Measurements from ENCODE around the gene MARCHF2.
A peak's percentile ranks its signal among the peaks of the same experiment; 100 is the strongest.
"Not testable (repeated sequence)": the region's sequence is repeated elsewhere in the genome, so short reads cannot be mapped to it uniquely, and the experiment has no call there.

Gene MARCHF2

GRCh38 chr19:8412783-8413628 lies at the start of gene MARCHF2:
Gene MARCHF2 (plus strand): TSS chr19:8413305. CDS start chr19:8421841, 8,536 bp downstream.
- Histone ChIP-seq H3K4me1 (ENCODE audit: control insufficient read depth, insufficient read depth, low read length) (peaks cover 2% of the 10 kb centered on the region), H3K4me3 (ENCODE audit: low read depth, low read length) (peak within 1 kb of the TSS; percentile 72), H3K36me3 (ENCODE audit: control insufficient read depth, insufficient read depth, low read length) (no peaks in the 10 kb centered on the region), H3K9ac (ENCODE audit: low read depth, low read length) (no peak within 1 kb of the TSS), H3K9me3 (ENCODE audit: control insufficient read depth, insufficient read depth, low read length) (no peaks in the 10 kb centered on the region), H3K27me3 (ENCODE audit: control insufficient read depth, insufficient read depth, low read length) (peaks cover 3% of the 10 kb centered on the region)

GRCh38 chr19:8363803-8364771 lies 49.0 kb upstream of the MARCHF2 start, which contains the start of gene ANGPTL4:
Gene ANGPTL4 (plus strand): TSS chr19:8364155. CDS start chr19:8364322, 167 bp downstream.
- peaks cover 9% of the 10 kb centered on the region for H3K27me3 ChIP-seq (ENCODE audit: control insufficient read depth, insufficient read depth, low read length)
- H3K9me3 ChIP-seq (ENCODE audit: control insufficient read depth, insufficient read depth, low read length) = no peaks in the 10 kb centered on the region
- peak within 1 kb of the TSS; percentile 37 for H3K9ac ChIP-seq (ENCODE audit: low read depth, low read length)
- peak within 1 kb of the TSS; percentile 75 for H3K4me3 ChIP-seq (ENCODE audit: low read depth, low read length)
- peaks cover 3% of the 10 kb centered on the region for H3K4me1 ChIP-seq (ENCODE audit: control insufficient read depth, insufficient read depth, low read length)
- no peaks in the 10 kb centered on the region for H3K36me3 ChIP-seq (ENCODE audit: control insufficient read depth, insufficient read depth, low read length)

- H3K4me1 ChIP-seq (ENCODE audit: control insufficient read depth, insufficient read depth, low read length) = peaks cover 3% of the 10 kb centered on the region
- H3K9me3 ChIP-seq (ENCODE audit: control insufficient read depth, insufficient read depth, low read length) = no peaks in the 10 kb centered on the region
- no peak overlapping the region for H3K4me3 ChIP-seq (ENCODE audit: low read depth, low read length)
- H3K27me3 ChIP-seq (ENCODE audit: control insufficient read depth, insufficient read depth, low read length) = peaks cover 9% of the 10 kb centered on the region
- peaks cover 5% of the 10 kb centered on the region for H3K36me3 ChIP-seq (ENCODE audit: control insufficient read depth, insufficient read depth, low read length)
- H3K9ac ChIP-seq (ENCODE audit: low read depth, low read length) = no peak overlapping the region
These were observed 47.0 kb upstream of the MARCHF2 start for GRCh38 chr19:8366121-8366581.

- H3K9ac ChIP-seq (ENCODE audit: low read depth, low read length) = peak overlapping the region; percentile 65
- peaks cover 3% of the 10 kb centered on the region for H3K4me1 ChIP-seq (ENCODE audit: control insufficient read depth, insufficient read depth, low read length)
- no peaks in the 10 kb centered on the region for H3K9me3 ChIP-seq (ENCODE audit: control insufficient read depth, insufficient read depth, low read length)
- H3K27me3 ChIP-seq (ENCODE audit: control insufficient read depth, insufficient read depth, low read length) = peaks cover 9% of the 10 kb centered on the region
- H3K4me3 ChIP-seq (ENCODE audit: low read depth, low read length) = peak overlapping the region; percentile 58
- peaks cover 6% of the 10 kb centered on the region for H3K36me3 ChIP-seq (ENCODE audit: control insufficient read depth, insufficient read depth, low read length)
These were observed 46.2 kb upstream of the MARCHF2 start for GRCh38 chr19:8366961-8367326.

- Histone ChIP-seq H3K9ac (ENCODE audit: low read depth, low read length) (peak overlapping the region; percentile 65), H3K4me3 (ENCODE audit: low read depth, low read length) (peak overlapping the region; percentile 58), H3K4me1 (ENCODE audit: control insufficient read depth, insufficient read depth, low read length) (peaks cover 3% of the 10 kb centered on the region), H3K9me3 (ENCODE audit: control insufficient read depth, insufficient read depth, low read length) (no peaks in the 10 kb centered on the region), H3K36me3 (ENCODE audit: control insufficient read depth, insufficient read depth, low read length) (peaks cover 6% of the 10 kb centered on the region), H3K27me3 (ENCODE audit: control insufficient read depth, insufficient read depth, low read length) (peaks cover 5% of the 10 kb centered on the region)
These were observed 45.6 kb upstream of the MARCHF2 start for GRCh38 chr19:8367327-8368001.

- Histone ChIP-seq H3K4me3 (ENCODE audit: low read depth, low read length) (no peak overlapping the region), H3K9ac (ENCODE audit: low read depth, low read length) (no peak overlapping the region), H3K27me3 (ENCODE audit: control insufficient read depth, insufficient read depth, low read length) (peaks cover 4% of the 10 kb centered on the region), H3K9me3 (ENCODE audit: control insufficient read depth, insufficient read depth, low read length) (no peaks in the 10 kb centered on the region), H3K36me3 (ENCODE audit: control insufficient read depth, insufficient read depth, low read length) (peaks cover 14% of the 10 kb centered on the region), H3K4me1 (ENCODE audit: control insufficient read depth, insufficient read depth, low read length) (peaks cover 3% of the 10 kb centered on the region)
These were observed 42.7 kb upstream of the MARCHF2 start for GRCh38 chr19:8370176-8371010.

- peaks cover 3% of the 10 kb centered on the region for H3K4me1 ChIP-seq (ENCODE audit: control insufficient read depth, insufficient read depth, low read length)
- no peak overlapping the region for H3K4me3 ChIP-seq (ENCODE audit: low read depth, low read length)
- peaks cover 14% of the 10 kb centered on the region for H3K36me3 ChIP-seq (ENCODE audit: control insufficient read depth, insufficient read depth, low read length)
- no peaks in the 10 kb centered on the region for H3K27me3 ChIP-seq (ENCODE audit: control insufficient read depth, insufficient read depth, low read length)
- no peaks in the 10 kb centered on the region for H3K9me3 ChIP-seq (ENCODE audit: control insufficient read depth, insufficient read depth, low read length)
- H3K9ac ChIP-seq (ENCODE audit: low read depth, low read length) = no peak overlapping the region
These were observed 41.9 kb upstream of the MARCHF2 start for GRCh38 chr19:8371011-8371804.

- Histone ChIP-seq H3K36me3 (ENCODE audit: control insufficient read depth, insufficient read depth, low read length) (peaks cover 14% of the 10 kb centered on the region), H3K9ac (ENCODE audit: low read depth, low read length) (no peak overlapping the region), H3K4me3 (ENCODE audit: low read depth, low read length) (no peak overlapping the region), H3K4me1 (ENCODE audit: control insufficient read depth, insufficient read depth, low read length) (no peaks in the 10 kb centered on the region), H3K9me3 (ENCODE audit: control insufficient read depth, insufficient read depth, low read length) (no peaks in the 10 kb centered on the region), H3K27me3 (ENCODE audit: control insufficient read depth, insufficient read depth, low read length) (no peaks in the 10 kb centered on the region)
These were observed 39.0 kb upstream of the MARCHF2 start for GRCh38 chr19:8373867-8374813.

GRCh38 chr19:8375766-8376165 lies 37.3 kb upstream of the MARCHF2 start:
- not testable (repeated sequence) for H3K4me3 ChIP-seq (ENCODE audit: low read depth, low read length); H3K9me3 ChIP-seq (ENCODE audit: control insufficient read depth, insufficient read depth, low read length); H3K9ac ChIP-seq (ENCODE audit: low read depth, low read length); H3K4me1 ChIP-seq (ENCODE audit: control insufficient read depth, insufficient read depth, low read length); H3K27me3 ChIP-seq (ENCODE audit: control insufficient read depth, insufficient read depth, low read length)
- peaks cover 13% of the 10 kb centered on the region for H3K36me3 ChIP-seq (ENCODE audit: control insufficient read depth, insufficient read depth, low read length)
